GM12872 (cell line): Measurements from ENCODE around the gene FNIP1.

ENCODE experiments used
- TF ChIP-seq, protein P1 (sequence below): IDR thresholded peaks from 3 replicates; pipeline ENCODE4 v1.5.1; 2011; ENCODE audit warnings: low read depth, mild to moderate bottlenecking, low read length, moderate library complexity; ENCODE audit not compliant: insufficient read depth

FNIP1 gene

DNA sequence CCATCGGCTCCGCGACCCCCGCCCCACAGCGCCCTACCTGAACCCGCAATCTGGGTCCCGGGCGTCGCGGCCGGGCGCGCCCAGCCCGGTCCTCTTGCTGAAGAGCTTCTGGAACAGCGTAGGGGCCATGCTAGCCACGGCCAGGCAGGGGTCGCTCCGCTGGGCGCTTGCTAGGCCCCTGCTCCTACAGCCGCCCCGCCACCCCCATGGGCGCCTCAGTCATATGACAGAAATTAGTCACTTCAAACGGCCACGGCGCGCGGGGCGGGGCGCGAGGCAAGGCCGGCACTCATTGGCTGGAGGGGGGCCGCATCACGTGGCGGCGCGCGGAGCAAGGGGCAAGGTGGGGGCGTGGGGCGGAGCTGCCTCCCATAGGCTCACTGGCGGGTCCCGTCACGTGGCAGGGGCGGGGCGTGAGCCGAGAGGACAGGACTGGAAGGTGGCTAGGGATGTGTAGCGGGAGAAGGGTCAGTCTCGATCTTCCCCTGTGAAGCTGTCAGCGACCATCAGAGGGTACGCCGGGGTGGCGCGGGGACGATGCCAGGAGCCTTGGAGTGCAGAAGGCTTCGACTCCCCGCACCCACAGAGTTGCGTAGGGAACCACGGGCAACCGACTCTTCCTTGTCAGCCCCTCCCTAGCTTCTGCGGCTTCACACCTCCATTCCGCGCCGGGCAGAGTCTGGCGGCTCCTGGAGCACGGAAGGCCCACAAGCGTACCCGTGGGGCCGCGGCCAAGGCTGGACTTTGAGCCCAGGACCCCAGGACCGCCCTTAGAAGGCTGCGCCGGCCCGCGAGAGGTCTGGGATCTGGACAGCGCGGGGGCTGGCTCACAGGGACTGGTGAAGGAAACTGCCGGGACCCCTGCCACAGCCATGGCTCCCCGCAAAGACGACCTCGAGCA, at the start of gene FNIP1:
Gene FNIP1, minus strand, starts transcription at position 225 of the 901 bp plus-strand sequence. Its CDS starts 96 bp downstream, at position 129.
- TF ChIP-seq, protein P1, sequence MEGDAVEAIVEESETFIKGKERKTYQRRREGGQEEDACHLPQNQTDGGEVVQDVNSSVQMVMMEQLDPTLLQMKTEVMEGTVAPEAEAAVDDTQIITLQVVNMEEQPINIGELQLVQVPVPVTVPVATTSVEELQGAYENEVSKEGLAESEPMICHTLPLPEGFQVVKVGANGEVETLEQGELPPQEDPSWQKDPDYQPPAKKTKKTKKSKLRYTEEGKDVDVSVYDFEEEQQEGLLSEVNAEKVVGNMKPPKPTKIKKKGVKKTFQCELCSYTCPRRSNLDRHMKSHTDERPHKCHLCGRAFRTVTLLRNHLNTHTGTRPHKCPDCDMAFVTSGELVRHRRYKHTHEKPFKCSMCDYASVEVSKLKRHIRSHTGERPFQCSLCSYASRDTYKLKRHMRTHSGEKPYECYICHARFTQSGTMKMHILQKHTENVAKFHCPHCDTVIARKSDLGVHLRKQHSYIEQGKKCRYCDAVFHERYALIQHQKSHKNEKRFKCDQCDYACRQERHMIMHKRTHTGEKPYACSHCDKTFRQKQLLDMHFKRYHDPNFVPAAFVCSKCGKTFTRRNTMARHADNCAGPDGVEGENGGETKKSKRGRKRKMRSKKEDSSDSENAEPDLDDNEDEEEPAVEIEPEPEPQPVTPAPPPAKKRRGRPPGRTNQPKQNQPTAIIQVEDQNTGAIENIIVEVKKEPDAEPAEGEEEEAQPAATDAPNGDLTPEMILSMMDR = no peak

DNA sequence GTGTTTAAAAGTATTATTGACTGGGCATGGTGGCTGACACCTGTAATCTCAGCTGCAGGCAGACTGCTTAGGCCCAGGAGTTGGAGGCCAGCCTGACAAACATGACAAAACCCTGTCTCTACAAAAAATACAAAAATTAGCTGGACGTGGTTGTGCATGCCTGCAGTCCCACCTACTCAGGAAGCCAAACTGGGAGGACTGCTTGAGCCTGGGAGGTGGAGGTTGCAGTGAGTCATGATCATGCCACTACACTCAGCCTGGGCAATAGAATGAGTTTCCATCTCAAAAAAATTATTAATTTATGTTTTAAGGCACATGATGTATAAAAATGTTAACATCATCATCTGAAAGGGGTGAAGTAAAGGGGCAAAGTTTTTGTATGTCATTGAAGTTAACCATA, 49.7 kb upstream of the FNIP1 start:
- TF ChIP-seq, protein P1 = no peak

DNA sequence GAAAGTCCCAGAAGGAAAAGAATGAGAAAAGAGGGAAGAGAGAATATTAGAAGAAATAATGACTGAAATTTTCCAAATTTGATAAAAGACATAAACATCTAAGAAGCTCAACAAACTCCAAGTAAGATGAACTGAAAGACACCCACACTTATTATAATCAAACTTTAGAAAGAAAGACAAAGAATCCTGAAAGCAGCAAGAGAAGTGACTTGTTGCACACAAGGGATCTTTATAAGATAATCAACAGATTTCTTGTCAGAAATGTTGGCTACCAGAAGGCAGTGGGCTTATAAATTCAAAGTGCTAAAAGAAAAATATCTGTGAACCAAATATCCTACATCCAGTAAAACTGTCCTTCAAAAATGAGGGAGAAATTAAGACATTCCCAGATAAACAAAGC, 49.0 kb upstream of the FNIP1 start:
- TF ChIP-seq, protein P1 = no peak

DNA sequence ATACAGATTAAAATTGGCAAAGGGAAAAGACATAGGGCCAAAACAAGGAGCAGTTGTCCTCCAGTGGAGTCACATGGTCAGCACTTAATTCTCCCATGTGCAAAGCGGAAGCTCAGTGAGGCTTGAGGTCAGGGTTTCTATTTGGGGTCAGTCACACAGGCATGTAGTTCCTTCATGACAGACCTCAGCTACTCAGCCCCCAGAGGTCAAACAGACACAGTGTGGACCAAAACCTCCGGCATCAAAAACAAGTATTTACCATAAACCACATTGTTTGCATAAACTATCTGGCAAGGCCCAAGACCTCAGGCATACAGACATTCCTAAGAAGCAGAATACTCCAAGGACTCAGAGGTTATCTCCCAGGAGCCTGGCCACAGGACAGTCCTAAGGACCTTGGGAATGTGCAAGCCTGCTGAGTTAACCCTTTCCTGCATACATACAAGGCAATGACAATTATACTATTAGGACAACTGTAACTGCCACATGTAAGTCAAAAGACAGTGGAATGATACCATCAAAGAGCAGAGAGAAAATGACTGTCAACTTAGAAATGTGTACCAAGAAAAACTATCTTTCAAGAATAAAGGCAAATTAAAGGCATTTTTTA, 28.7 kb upstream of the FNIP1 start:
- TF ChIP-seq, protein P1 = no peak

DNA sequence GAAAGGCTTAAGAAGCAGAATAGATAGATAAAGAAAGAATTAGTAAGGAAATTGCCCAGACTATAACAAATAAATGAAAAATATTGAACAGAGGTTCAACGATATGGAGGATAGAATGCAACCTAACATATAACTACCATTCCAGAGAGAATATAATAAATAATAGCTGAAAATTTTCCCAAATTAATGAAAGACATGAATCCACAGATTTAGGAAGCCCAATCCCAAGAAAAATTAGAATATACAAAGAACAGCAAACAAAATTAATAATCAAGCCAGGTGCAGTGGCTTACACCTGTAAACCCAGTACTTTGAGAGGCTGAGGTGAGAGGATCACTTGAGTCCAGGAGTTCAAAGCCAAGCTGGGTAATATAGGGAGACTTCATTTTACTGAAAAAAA, 27.8 kb upstream of the FNIP1 start:
- TF ChIP-seq, protein P1 = no peak

DNA sequence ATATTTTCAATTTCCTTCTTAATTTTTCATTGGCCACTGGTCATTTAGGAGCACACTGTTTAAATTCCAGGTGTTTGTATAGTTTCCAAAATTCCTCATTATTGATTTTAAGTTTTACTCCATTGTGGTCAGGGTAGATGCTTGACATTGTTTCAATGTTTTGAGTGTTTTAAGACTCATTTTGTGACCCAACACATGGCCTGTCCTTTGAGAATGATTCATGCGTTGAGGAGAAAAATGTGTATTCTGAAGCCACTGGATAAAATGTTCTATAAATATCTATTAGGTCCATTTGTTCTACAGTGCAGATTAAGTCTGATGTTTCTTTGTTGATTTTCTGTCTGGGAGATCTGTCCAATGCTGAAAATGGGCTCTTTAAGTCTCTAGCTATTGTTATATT, 24.4 kb upstream of the FNIP1 start:
- TF ChIP-seq, protein P1 = no peak

DNA sequence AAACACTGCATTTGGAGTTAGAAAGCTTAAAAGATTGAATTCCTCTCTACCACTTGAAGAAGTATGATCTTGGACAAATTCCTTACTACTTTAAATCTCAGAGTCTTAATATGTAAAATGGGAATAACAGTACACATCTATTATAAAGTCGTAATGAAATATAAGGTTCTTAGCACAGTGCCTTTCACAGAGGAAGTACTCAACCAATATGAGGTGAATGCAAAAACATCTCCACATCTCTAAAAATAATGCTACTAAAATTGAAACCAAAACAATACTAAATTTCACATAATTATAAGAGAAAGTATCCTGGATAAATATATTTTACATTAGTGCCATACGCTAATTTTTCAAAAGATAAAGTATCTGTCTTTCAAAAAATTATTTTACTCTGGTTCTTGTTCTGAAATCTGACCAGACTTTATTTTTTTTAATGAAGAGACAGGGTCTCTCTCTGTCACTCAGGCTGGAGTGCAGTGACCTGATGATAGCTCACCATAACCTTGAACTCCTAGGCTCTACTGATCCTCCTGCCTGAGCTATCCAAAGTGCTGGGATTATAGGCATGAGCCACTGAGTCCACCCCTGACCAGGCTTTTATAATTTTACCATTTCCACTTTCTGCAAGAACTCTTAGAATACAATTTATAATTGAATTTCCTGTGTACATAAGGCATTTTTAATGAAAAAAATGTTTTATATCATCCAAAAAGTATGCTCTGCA, 21.3 kb upstream of the FNIP1 start:
- TF ChIP-seq, protein P1 = no peak
